Measurements from ENCODE around the gene LENG8. TPM values are rescaled to one million over a fixed set of nuclear protein-coding genes. Genes with fewer than 3 reads are reported as not detected.

Gene LENG8
- total RNA-seq (2016; rRNA removed; fragmentation: Illumina TruSeq; extraction: Trizol) = 5.8 and 14.3 TPM in 2 replicates
- total RNA-seq (2016; cell fraction: cytosol; rRNA removed; fragmentation: Illumina TruSeq; extraction: Trizol; ENCODE audit: low read depth) = 1.1 and 2.1 TPM in 2 replicates
- total RNA-seq (2016; cell fraction: insoluble cytoplasmic fraction; rRNA removed; fragmentation: Illumina TruSeq; extraction: Trizol) = 4.7 and 13.0 TPM in 2 replicates
- total RNA-seq (2016; cell fraction: membrane; rRNA removed; fragmentation: Illumina TruSeq; extraction: Trizol) = 4.0 TPM in 2 replicates
- total RNA-seq (2016; cell fraction: nucleus; rRNA removed; fragmentation: Illumina TruSeq; extraction: Trizol) = 28.1 and 29.6 TPM in 2 replicates
- polyA plus RNA-seq (2011; rRNA removed) = 38.3 and 41.9 TPM in 2 replicates
- polyA plus RNA-seq (2011; cell fraction: cytosol; rRNA removed) = 3.2 and 6.8 TPM in 2 replicates
- 519 and 637 TPM in 2 replicates for polyA plus RNA-seq (2011; cell fraction: nucleus; rRNA removed)
- polyA plus RNA-seq (2012) = 46.6 and 63.0 TPM in 2 replicates
- 0.46 and 0.71 TPM in 2 replicates for polyA plus RNA-seq (2016; cell fraction: cytosol; fragmentation: Illumina TruSeq; extraction: Trizol; ENCODE audit: low read depth)
- polyA plus RNA-seq (2016; cell fraction: insoluble cytoplasmic fraction; fragmentation: Illumina TruSeq; extraction: Trizol; ENCODE audit: low read depth) = 5.1 and 9.7 TPM in 2 replicates
- polyA plus RNA-seq (2016; cell fraction: membrane; fragmentation: Illumina TruSeq; extraction: Trizol; ENCODE audit: low read depth) = 1.5 and 2.8 TPM in 2 replicates
- 151 and 199 TPM in 2 replicates for polyA plus RNA-seq (2016; cell fraction: nucleus; fragmentation: Illumina TruSeq; extraction: Trizol; ENCODE audit: insufficient read depth, low read depth)
- 27.1 and 40.7 TPM in 2 replicates for polyA minus RNA-seq (2011; rRNA and poly(A)+ RNA removed; ENCODE audit: low replicate concordance)
- polyA minus RNA-seq (2011; cell fraction: cytosol; rRNA and poly(A)+ RNA removed) = 10.7 and 13.3 TPM in 2 replicates
- 60.4 and 69.7 TPM in 2 replicates for polyA minus RNA-seq (2011; cell fraction: nucleus; rRNA and poly(A)+ RNA removed)
- Bru-seq, nascent RNA = percentile 86 among the genes with signal in this experiment
- BruChase-seq, experiment 1, labeled RNA remaining after a 6-hour chase = percentile 96 among the genes with signal in this experiment
- percentile 94 among the genes with signal in this experiment for BruChase-seq, experiment 2, labeled RNA remaining after a 2-hour chase
- long read RNA-seq, experiment 1, partial matches to known transcripts = 0 of 2 reads
- long read RNA-seq, experiment 1, other reads (novel, unspliced or antisense) = 1 of 2 reads
- long read RNA-seq, experiment 2, partial matches to known transcripts = 29 of 39 reads
- long read RNA-seq, experiment 2, other reads (novel, unspliced or antisense) = 7 of 39 reads

DNA sequence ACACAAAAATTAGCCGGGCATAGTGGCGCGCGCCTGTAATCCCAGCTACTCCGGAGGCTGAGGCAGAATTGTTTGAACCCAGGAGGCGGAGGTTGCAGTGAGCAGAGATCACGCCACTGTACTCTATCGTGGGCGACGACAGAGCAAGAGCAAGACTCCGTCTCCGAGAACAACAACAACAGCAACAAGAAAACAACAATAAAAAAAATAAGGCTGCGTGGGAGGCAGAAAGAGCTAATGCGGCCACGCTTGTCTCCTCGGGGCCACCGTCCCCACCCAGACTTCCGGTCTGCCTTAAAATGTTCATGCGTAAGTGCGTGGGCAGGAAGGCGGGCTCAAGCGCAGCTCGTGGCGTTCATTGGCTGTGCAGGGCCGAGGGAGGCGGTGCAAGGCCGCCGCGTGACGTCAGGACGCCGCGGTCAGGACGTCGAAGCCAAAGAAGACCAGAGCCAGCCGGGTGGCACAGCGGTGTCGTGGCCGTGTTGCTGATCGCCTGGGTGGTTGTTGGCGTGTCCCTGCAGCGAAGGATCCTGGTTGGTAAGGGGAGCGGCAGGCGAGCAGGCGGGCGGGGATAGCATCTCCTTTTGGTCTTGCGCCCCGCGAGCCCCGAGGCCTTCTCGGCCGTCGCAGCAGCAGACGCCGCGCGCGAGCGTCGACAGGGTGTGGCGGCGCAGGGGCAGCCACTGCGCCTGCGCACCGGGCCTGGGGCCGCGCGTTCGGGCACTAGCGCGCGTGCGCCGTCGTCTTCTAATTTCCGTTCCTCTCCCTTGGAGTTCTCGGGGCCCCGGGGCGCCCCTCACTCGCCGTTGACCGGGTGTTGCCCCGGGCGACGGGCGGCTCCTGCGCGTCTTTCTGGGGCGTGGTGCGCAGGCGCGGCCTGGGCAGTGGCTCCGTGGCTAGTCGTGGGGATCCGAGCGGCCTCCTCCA, at the start of gene LENG8:
Gene LENG8, plus strand, starts transcription at position 426 of the 927 bp plus-strand sequence. CDS start 2,146 bp downstream, outside the sequence.
- intact Hi-C loops (cut with micrococcal nuclease; ENCODE audit: unreplicated experiment) = loop anchor here (2.0 kb wide), 1 partner anchor 14 kb away; the partner anchor contains the start of gene LENG9
- WGBS (ENCODE audit: low lambda C conversion rate) = under 1% methylated on average over 20 of the region's 96 CpGs
- POLR2A ChIA-PET = interaction anchor here (0.9 to 2.8 kb wide), 15 partner anchors 10 to 312 kb away, joined by 3 to 67 read pairs (median 6); partner anchors contain the start of genes CNOT3, LENG9 and MBOAT7
- Histone ChIP-seq H3K27me3 (ENCODE audit: control insufficient read depth in 1 of 2, insufficient read depth in 2 of 2, low read length in 2 of 2) (no peaks in the 10 kb centered on the region; a peak in 2 of 5 replicates), H3K79me2 (ENCODE audit: insufficient read depth, low read length) (peaks cover 52% of the 10 kb centered on the region), H3K4me2 (ENCODE audit: low read depth, low read length) (peak within 1 kb of the TSS; percentile 96), H3K27ac (ENCODE audit: extremely low read length, insufficient read depth, low read length) (peak within 1 kb of the TSS; percentile 79), H3K9me3 (ENCODE audit: low read length) (no peaks in the 10 kb centered on the region), H4K20me1 (ENCODE audit: insufficient read depth, low read length) (peaks cover 30% of the 10 kb centered on the region), H3K9ac (ENCODE audit: insufficient read depth, low read depth, low read length) (peak within 1 kb of the TSS; percentile 95), H3K4me1 (ENCODE audit: insufficient read depth, low read length) (peaks cover 46% of the 10 kb centered on the region), H3K36me3 (replicated peaks in 1 of 2; ENCODE audit: control insufficient read depth in 1 of 2, insufficient read depth in 2 of 2, low read length in 2 of 2) (peaks cover 15 to 36% of the 10 kb centered on the region in 2 experiments), H2AFZ (ENCODE audit: low read length) (no peak within 1 kb of the TSS), H3K4me3 (replicated peaks in 1 of 3; ENCODE audit: insufficient read depth in 1 of 3, low read depth in 2 of 3, low read length in 3 of 3) (peak within 1 kb of the TSS; percentile 81 to 93 (median 91))
- in situ Hi-C loops (cut with HindIII; ENCODE audit: extremely low pct_ligation_motif_present, low pct_unique_long_range_greater_than_20kb) = no loop called here
- peak; percentile 93 for ATAC-seq
- FAIRE-seq = peak; percentile 82
- BruUV-seq (replicated peaks) = no TSS peak
- peak; percentile 91 for DNase-seq (ENCODE audit: low spot score)
- CTCF ChIA-PET (ENCODE audit: low intra/inter-chr PET ratio, low total read pairs) = no interaction called here
- TF ChIP-seq ZNF83 (CRISPR knock-in tag; IDR thresholded peaks at IDR 0.05; ENCODE audit: borderline replicate concordance) = peak; percentile 94
- peak; percentile 69 for TF ChIP-seq FOSL2 (CRISPR knock-in tag; IDR thresholded peaks at IDR 0.05)
- peak; percentile 37; the same call in 1 of the 2 replicates for TF ChIP-seq SAFB2 (CRISPR knock-in tag; IDR thresholded peaks at IDR 0.05; ENCODE audit: borderline replicate concordance, low read depth)
- TF ChIP-seq SMARCE1 (IDR thresholded peaks at IDR 0.05; ENCODE audit: borderline replicate concordance) = no peak
- TF ChIP-seq REXO4 (CRISPR knock-in tag; IDR thresholded peaks at IDR 0.05; ENCODE audit: borderline replicate concordance) = no peak
- 0 out of 2 replicates have a peak, but pooled peaks have one; percentile 37 for TF ChIP-seq ZNF33A (CRISPR knock-in tag; IDR thresholded peaks at IDR 0.05; ENCODE audit: borderline replicate concordance)
- TF ChIP-seq, protein P1, sequence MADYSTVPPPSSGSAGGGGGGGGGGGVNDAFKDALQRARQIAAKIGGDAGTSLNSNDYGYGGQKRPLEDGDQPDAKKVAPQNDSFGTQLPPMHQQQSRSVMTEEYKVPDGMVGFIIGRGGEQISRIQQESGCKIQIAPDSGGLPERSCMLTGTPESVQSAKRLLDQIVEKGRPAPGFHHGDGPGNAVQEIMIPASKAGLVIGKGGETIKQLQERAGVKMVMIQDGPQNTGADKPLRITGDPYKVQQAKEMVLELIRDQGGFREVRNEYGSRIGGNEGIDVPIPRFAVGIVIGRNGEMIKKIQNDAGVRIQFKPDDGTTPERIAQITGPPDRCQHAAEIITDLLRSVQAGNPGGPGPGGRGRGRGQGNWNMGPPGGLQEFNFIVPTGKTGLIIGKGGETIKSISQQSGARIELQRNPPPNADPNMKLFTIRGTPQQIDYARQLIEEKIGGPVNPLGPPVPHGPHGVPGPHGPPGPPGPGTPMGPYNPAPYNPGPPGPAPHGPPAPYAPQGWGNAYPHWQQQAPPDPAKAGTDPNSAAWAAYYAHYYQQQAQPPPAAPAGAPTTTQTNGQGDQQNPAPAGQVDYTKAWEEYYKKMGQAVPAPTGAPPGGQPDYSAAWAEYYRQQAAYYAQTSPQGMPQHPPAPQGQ (CRISPR knock-in tag; IDR thresholded peaks at IDR 0.05; ENCODE audit: borderline replicate concordance) = 0 out of 2 replicates have a peak, but pooled peaks have one; percentile 85
- peak; percentile 87 for TF ChIP-seq SP4 (CRISPR knock-in tag; IDR thresholded peaks at IDR 0.05)
- peak; percentile 95 for TF ChIP-seq SP2 (CRISPR knock-in tag; IDR thresholded peaks at IDR 0.05)
- TF ChIP-seq TSC22D2 (CRISPR knock-in tag; IDR thresholded peaks at IDR 0.05; ENCODE audit: borderline replicate concordance) = 0 out of 2 replicates have a peak, but pooled peaks have one; percentile 51
- peak; percentile 78 for TF ChIP-seq IKZF4 (CRISPR knock-in tag; IDR thresholded peaks at IDR 0.05; ENCODE audit: borderline replicate concordance, low read depth, not compliant biosample characterization)
- TF ChIP-seq ZKSCAN8 (CRISPR knock-in tag; IDR thresholded peaks at IDR 0.05; ENCODE audit: borderline replicate concordance) = 0 out of 2 replicates have a peak, but pooled peaks have one; percentile 44
- TF ChIP-seq ZNF543 (CRISPR knock-in tag; IDR thresholded peaks at IDR 0.05) = peak; percentile 93

Data from HepG2 (cell line).